ENCODE measurements around the gene NTRK2. TPM values are rescaled to one million over a fixed set of nuclear protein-coding genes. Genes with fewer than 3 reads are reported as not detected.

NTRK2 gene
- total and polyA plus RNA-seq, 2 experiments from 2014 or later = 0.03 TPM; not detected in 1

DNA sequence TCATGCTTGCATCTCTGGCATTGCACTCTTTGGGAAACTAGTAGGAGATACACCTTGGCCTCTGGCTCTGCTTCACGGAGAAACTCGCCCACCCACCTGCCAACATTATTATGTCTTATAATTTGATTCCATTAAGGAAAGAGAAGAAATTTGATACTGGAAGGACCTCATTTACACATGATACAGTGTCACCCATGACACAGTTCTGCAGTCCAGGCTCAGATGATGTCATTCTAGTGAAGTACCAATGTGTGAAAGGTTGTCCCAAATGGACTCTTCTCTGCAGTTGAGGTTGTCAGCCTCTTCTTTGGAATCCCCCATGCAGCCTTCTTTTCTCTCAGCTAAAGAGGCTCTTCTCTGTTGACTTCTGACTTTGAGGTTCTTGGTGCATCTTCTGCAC lies 329.1 kb downstream of the NTRK2 start (continued):
- TF ChIP-seq ZNF462 (CRISPR knock-in tag; IDR thresholded peaks at IDR 0.05) = no peak
- no peak for TF ChIP-seq NANOG (IDR thresholded peaks at IDR 0.05; ENCODE audit: borderline replicate concordance)
- no peak for TF ChIP-seq JUNB (IDR thresholded peaks at IDR 0.05; ENCODE audit: unreplicated experiment)

DNA sequence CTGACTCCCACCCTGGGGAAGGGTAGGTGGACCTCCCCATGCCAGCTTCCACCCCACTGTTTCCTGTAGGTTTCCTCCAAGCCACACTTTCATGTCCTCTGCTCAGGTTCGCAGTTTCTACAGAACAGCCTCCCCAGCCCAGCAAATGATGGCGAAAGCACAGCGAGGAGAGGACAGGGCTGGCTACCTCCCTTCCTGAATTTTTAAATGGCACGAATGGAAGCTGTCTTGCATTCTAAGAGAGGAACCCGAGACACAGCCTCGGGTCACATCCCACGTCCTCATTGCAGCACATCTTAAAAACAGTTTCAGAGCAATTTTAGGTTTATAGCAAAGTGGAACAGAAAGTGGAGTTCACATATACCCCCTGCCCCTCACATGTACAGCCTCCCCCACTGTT lies 330.3 kb downstream of the NTRK2 start:
- no peaks in the 10 kb centered on the region for H3K36me3 ChIP-seq (ENCODE audit: insufficient read depth)
- no peak overlapping the region for H3K4me2 ChIP-seq

More for the DNA sequence above, 330.3 kb downstream of the NTRK2 start:
- no peak for ATAC-seq
- no peak for DNase-seq (ENCODE audit: low spot score)
- peaks cover 15% of the 10 kb centered on the region; the same call in 2 of the 3 replicates for H3K4me1 Mint-ChIP-seq
- no peak overlapping the region for H3K27ac Mint-ChIP-seq
- H3K79me2 ChIP-seq (replicated peaks; ENCODE audit: insufficient read depth) = no peaks in the 10 kb centered on the region
- peaks cover 6% of the 10 kb centered on the region; the same call in 1 of the 2 replicates for H3K9me2 ChIP-seq (ENCODE audit: insufficient read depth)
- no peak overlapping the region for H3K4me3 ChIP-seq
- TF ChIP-seq JUNB (IDR thresholded peaks at IDR 0.05; ENCODE audit: unreplicated experiment) = no peak
- TF ChIP-seq, protein P1, sequence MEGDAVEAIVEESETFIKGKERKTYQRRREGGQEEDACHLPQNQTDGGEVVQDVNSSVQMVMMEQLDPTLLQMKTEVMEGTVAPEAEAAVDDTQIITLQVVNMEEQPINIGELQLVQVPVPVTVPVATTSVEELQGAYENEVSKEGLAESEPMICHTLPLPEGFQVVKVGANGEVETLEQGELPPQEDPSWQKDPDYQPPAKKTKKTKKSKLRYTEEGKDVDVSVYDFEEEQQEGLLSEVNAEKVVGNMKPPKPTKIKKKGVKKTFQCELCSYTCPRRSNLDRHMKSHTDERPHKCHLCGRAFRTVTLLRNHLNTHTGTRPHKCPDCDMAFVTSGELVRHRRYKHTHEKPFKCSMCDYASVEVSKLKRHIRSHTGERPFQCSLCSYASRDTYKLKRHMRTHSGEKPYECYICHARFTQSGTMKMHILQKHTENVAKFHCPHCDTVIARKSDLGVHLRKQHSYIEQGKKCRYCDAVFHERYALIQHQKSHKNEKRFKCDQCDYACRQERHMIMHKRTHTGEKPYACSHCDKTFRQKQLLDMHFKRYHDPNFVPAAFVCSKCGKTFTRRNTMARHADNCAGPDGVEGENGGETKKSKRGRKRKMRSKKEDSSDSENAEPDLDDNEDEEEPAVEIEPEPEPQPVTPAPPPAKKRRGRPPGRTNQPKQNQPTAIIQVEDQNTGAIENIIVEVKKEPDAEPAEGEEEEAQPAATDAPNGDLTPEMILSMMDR (conservative IDR thresholded peaks at IDR 0.05; ENCODE audit: low read depth in 2 of 2) = no peak
- TF ChIP-seq ZNF114 (CRISPR knock-in tag; IDR thresholded peaks at IDR 0.05) = no peak
- TF ChIP-seq ZNF462 (CRISPR knock-in tag; IDR thresholded peaks at IDR 0.05) = no peak
- no peak for TF ChIP-seq STAT1 (IDR thresholded peaks at IDR 0.05; ENCODE audit: unreplicated experiment)
- no peak for TF ChIP-seq CREB1 (CRISPR knock-in tag; IDR thresholded peaks at IDR 0.05; ENCODE audit: low read depth)
- no peak overlapping the region for H2AFZ ChIP-seq
- H3F3A ChIP-seq (replicated peaks; ENCODE audit: low read depth) = no peaks in the 10 kb centered on the region
- H3K36me3 Mint-ChIP-seq (ENCODE audit: low read depth) = peaks cover 14% of the 10 kb centered on the region
- no peaks in the 10 kb centered on the region for H3K27me3 ChIP-seq (ENCODE audit: insufficient read depth)
- H3K27ac ChIP-seq (ENCODE audit: low read depth) = no peak overlapping the region
- H3K4me1 ChIP-seq (ENCODE audit: insufficient read depth) = peaks cover 16% of the 10 kb centered on the region
- H3K4me3 Mint-ChIP-seq = no peak overlapping the region
- H4K20me1 ChIP-seq (replicated peaks; ENCODE audit: insufficient read depth) = no peaks in the 10 kb centered on the region
- H3K27me3 Mint-ChIP-seq (ENCODE audit: insufficient read depth, low read depth, poor library complexity) = peaks cover 2% of the 10 kb centered on the region
- peaks cover 26% of the 10 kb centered on the region for H3K9me3 Mint-ChIP-seq

Data from GM23338 (cell line).